Left kidney (tissue), 2 donors: ENCODE measurements around the gene RASSF7. TPM values are rescaled to one million over a fixed set of nuclear protein-coding genes. Genes with fewer than 3 reads are reported as not detected.
"Not testable (repeated sequence)": the region's sequence is repeated elsewhere in the genome, so short reads cannot be mapped to it uniquely, and the experiment has no call there.

Experiments used
- DNase-seq: peaks from one replicate; pipeline ENCODE4 v3.0.0-alpha.2; 2013
- polyA plus RNA-seq: library from polyadenylated mRNA; unstranded; fragments of 120-200 nt; gene quantifications from one replicate; pipeline ENCODE4 v1.2.1, GENCODE V29; 2013; ENCODE audit not compliant: insufficient read length

Gene RASSF7
- polyA plus RNA-seq, 1 donor: 34.9 TPM

GRCh38 chr11:563812-564578 lies 3.2 kb downstream of the RASSF7 start:
- DNase-seq: no peak

GRCh38 chr11:565921-566509 lies 5.2 kb downstream of the RASSF7 start:
- DNase-seq: no peak

GRCh38 chr11:567011-567628 lies 6.3 kb downstream of the RASSF7 start:
- no peak for DNase-seq

GRCh38 chr11:567629-568292 lies 7.0 kb downstream of the RASSF7 start:
- no peak for DNase-seq

- DNase-seq: peak; percentile 91
Measured at GRCh38 chr11:568306-569157, 7.8 kb downstream of the RASSF7 start.

- no peak for DNase-seq
Measured at GRCh38 chr11:569158-569885, 8.6 kb downstream of the RASSF7 start.

GRCh38 chr11:571802-572185 lies 11.0 kb downstream of the RASSF7 start:
- no peak for DNase-seq

- no peak for DNase-seq
Measured at GRCh38 chr11:573146-573759, 12.5 kb downstream of the RASSF7 start.

- DNase-seq: not testable (repeated sequence)
Measured at GRCh38 chr11:574031-574570, 13.3 kb downstream of the RASSF7 start.

GRCh38 chr11:574632-575312 lies 14.0 kb downstream of the RASSF7 start:
- no peak for DNase-seq

- peak; percentile 59 for DNase-seq
Measured at GRCh38 chr11:575313-575995, 14.7 kb downstream of the RASSF7 start.

- DNase-seq: peak; percentile 90
Measured at GRCh38 chr11:575996-576768, 15.4 kb downstream of the RASSF7 start, which contains the start of gene PHRF1. Gene PHRF1 (plus strand): TSS chr11:576470. CDS start chr11:581513, 5,043 bp downstream.

- DNase-seq: no peak
Measured at GRCh38 chr11:576811-577610, 16.2 kb downstream of the RASSF7 start.

GRCh38 chr11:577611-577894 lies 16.8 kb downstream of the RASSF7 start:
- no peak for DNase-seq

- no peak for DNase-seq
Measured at GRCh38 chr11:578276-579035, 17.7 kb downstream of the RASSF7 start.

GRCh38 chr11:579830-580601 lies 19.2 kb downstream of the RASSF7 start:
- no peak for DNase-seq
